ENCODE data around the gene COL1A1.

COL1A1 gene

DNA sequence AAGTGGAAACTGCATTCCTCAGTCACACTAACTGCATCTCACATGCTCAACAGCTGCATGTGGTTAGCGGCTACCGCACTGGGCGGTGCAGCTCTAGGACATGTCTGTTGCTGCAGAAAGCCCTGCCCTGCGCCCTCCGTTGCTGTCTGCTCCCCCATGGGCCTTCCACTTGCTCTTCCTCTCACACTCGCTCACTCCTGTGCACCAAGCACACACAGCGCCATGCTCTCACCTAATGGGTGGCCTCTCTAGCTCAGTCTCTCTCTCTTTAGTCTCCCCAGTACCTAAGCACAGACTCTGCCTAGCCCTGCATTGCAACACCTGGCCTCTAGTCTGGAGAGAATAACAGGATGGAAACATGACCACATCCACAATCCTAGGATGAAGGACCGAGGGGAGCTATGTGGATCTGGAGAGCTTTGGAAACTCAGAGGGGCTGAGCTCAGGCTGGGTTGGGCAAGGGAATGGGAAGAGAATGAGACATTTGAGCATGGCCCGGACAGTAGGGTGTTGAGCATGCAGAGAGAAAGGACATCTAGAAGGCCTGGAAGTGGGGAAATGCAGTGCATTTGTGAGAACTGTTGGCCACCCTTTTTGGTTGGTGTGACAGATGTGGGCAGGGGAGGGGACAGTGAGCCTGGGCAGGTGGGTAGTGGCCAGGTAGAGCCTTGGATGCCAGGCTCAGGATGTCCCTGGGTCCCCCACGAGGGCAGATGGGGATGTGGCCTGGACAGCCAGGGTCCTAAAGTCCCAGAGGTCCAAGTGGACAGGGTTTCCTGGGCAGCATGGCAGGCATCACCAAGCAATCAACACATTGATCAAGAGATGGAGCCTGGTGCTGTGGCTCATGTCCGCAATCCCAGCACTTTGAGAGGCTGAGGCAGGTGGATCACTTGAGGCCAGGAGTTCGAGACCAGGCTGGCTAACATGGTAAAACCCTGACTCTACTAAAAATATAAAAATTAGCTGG is 19.6 kb downstream of the COL1A1 start:
- Histone ChIP-seq H3K36me3 (ENCODE audit: control insufficient read depth in 4 of 4, insufficient read depth in 4 of 4, low read length in 3 of 4) (no peaks in the 10 kb centered on the region), H3K4me1 (ENCODE audit: control extremely low read depth in 1 of 4, control insufficient read depth in 4 of 4, insufficient read depth in 4 of 4, low read length in 3 of 4) (peaks cover 0 to 31% (median 28%) of the 10 kb centered on the region in 4 experiments), H3K4me3 (ENCODE audit: control insufficient read depth in 1 of 7, extremely low read depth in 1 of 7, insufficient read depth in 4 of 7, low read depth in 2 of 7, low read length in 6 of 7) (no peak overlapping the region), H3K27ac (ENCODE audit: insufficient read depth in 1 of 2, low read depth in 1 of 2, low read length in 2 of 2, poor library complexity in 1 of 2, severe bottlenecking in 2 of 2) (no peak overlapping the region), H3K9me3 (ENCODE audit: control extremely low read depth in 1 of 5, control insufficient read depth in 4 of 5, insufficient read depth in 2 of 5, low read depth in 1 of 5, low read length in 4 of 5) (no peaks in the 10 kb centered on the region), H3K27me3 (replicated peaks in 2 of 5; ENCODE audit: control insufficient read depth in 4 of 5, insufficient read depth in 5 of 5, low read length in 4 of 5) (no peaks in the 10 kb centered on the region)
- POLR2A ChIA-PET, result no interaction called here
- no peak for DNase-seq
- CTCF ChIA-PET, result interaction anchor here (0.7 to 1.9 kb wide), 6 partner anchors 12 to 24 kb away, joined by 3 to 6 read pairs (median 4); partner anchors contain the start of gene COL1A1
- 97% methylated on average over 12 of the region's 12 CpGs for WGBS (ENCODE audit: insufficient coverage)

DNA sequence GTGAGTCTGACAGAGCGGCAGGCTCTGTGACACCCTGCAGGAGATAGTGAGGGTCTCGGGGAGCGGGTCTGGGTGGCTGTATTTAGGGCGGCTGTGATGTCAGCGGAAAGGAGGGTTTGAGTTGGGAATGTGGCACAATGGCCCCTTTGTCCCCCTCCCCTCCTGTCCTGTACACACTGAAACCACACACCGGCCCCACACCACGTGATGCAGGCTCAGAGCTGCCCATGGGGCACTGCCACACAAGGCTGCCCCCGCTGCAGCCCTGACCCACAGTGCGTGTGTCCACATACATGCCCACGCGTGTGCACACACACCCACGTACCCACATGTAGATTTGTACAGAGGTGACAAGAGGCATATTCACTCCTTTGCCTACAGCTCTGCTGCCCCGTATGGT is 20.3 kb downstream of the COL1A1 start:
- Histone ChIP-seq H3K36me3 (ENCODE audit: control insufficient read depth in 4 of 4, insufficient read depth in 4 of 4, low read length in 3 of 4) (no peaks in the 10 kb centered on the region), H3K4me3 (ENCODE audit: control insufficient read depth in 1 of 7, extremely low read depth in 1 of 7, insufficient read depth in 4 of 7, low read depth in 2 of 7, low read length in 6 of 7) (no peak overlapping the region), H3K9me3 (ENCODE audit: control extremely low read depth in 1 of 5, control insufficient read depth in 4 of 5, insufficient read depth in 2 of 5, low read depth in 1 of 5, low read length in 4 of 5) (no peaks in the 10 kb centered on the region), H3K27me3 (replicated peaks in 2 of 5; ENCODE audit: control insufficient read depth in 4 of 5, insufficient read depth in 5 of 5, low read length in 4 of 5) (no peaks in the 10 kb centered on the region), H3K4me1 (ENCODE audit: control extremely low read depth in 1 of 4, control insufficient read depth in 4 of 4, insufficient read depth in 4 of 4, low read length in 3 of 4) (peaks cover 0 to 31% (median 28%) of the 10 kb centered on the region in 4 experiments), H3K27ac (ENCODE audit: insufficient read depth in 1 of 2, low read depth in 1 of 2, low read length in 2 of 2, poor library complexity in 1 of 2, severe bottlenecking in 2 of 2) (no peak overlapping the region)
- WGBS (ENCODE audit: insufficient coverage), result 95% methylated on average over 10 of the region's 13 CpGs
- ChIA-PET POLR2A (no interaction called here), CTCF (interaction anchor here (0.8 to 1.9 kb wide), 5 partner anchors 12 to 25 kb away, joined by 3 to 6 read pairs (median 4); partner anchors contain the start of gene COL1A1)
- DNase-seq, result no peak

GRCh38 chr17:50180620-50181019 is 20.8 kb downstream of the COL1A1 start:
- DNase-seq, result no peak
- Histone ChIP-seq H3K9me3 (ENCODE audit: control extremely low read depth in 1 of 5, control insufficient read depth in 4 of 5, insufficient read depth in 2 of 5, low read depth in 1 of 5, low read length in 4 of 5) (no peaks in the 10 kb centered on the region), H3K27ac (ENCODE audit: insufficient read depth in 1 of 2, low read depth in 1 of 2, low read length in 2 of 2, poor library complexity in 1 of 2, severe bottlenecking in 2 of 2) (no peak overlapping the region), H3K4me3 (ENCODE audit: control insufficient read depth in 1 of 7, extremely low read depth in 1 of 7, insufficient read depth in 4 of 7, low read depth in 2 of 7, low read length in 6 of 7) (no peak overlapping the region), H3K27me3 (replicated peaks in 2 of 5; ENCODE audit: control insufficient read depth in 4 of 5, insufficient read depth in 5 of 5, low read length in 4 of 5) (no peaks in the 10 kb centered on the region), H3K36me3 (ENCODE audit: control insufficient read depth in 4 of 4, insufficient read depth in 4 of 4, low read length in 3 of 4) (no peaks in the 10 kb centered on the region), H3K4me1 (ENCODE audit: control extremely low read depth in 1 of 4, control insufficient read depth in 4 of 4, insufficient read depth in 4 of 4, low read length in 3 of 4) (peaks cover 0 to 31% (median 28%) of the 10 kb centered on the region in 4 experiments)
- WGBS (ENCODE audit: insufficient coverage), result 97% methylated on average over 4 of the region's 12 CpGs
- ChIA-PET POLR2A (no interaction called here), CTCF (interaction anchor here (1.7 to 1.9 kb wide), 3 partner anchors 11 to 20 kb away, joined by 4 to 6 read pairs (median 5); partner anchors contain the start of gene COL1A1)

DNA sequence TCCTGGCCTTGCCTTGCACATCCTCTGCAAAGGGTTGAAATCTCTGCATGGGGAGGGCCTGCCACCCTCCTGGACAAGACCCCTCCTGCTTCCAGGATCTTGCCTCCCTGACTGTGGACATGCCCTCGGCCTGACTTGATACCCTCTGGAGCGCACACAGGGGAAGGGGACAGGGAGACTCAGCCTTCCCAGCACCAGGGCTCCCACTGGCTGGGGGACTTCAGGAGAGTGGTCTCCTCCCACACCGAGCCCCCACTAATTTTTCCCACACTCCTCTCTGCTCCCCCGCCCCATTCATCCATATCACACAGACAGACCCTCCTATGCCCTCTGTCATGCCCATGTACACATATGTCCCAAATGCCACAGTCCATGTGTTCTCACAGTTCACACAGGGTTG is 21.3 kb downstream of the COL1A1 start:
- Histone ChIP-seq H3K4me1 (ENCODE audit: control extremely low read depth in 1 of 4, control insufficient read depth in 4 of 4, insufficient read depth in 4 of 4, low read length in 3 of 4) (peaks cover 0 to 31% (median 28%) of the 10 kb centered on the region in 4 experiments), H3K27ac (ENCODE audit: insufficient read depth in 1 of 2, low read depth in 1 of 2, low read length in 2 of 2, poor library complexity in 1 of 2, severe bottlenecking in 2 of 2) (no peak overlapping the region), H3K9me3 (ENCODE audit: control extremely low read depth in 1 of 5, control insufficient read depth in 4 of 5, insufficient read depth in 2 of 5, low read depth in 1 of 5, low read length in 4 of 5) (no peaks in the 10 kb centered on the region), H3K36me3 (ENCODE audit: control insufficient read depth in 4 of 4, insufficient read depth in 4 of 4, low read length in 3 of 4) (no peaks in the 10 kb centered on the region), H3K4me3 (ENCODE audit: control insufficient read depth in 1 of 7, extremely low read depth in 1 of 7, insufficient read depth in 4 of 7, low read depth in 2 of 7, low read length in 6 of 7) (no peak overlapping the region), H3K27me3 (replicated peaks in 2 of 5; ENCODE audit: control insufficient read depth in 4 of 5, insufficient read depth in 5 of 5, low read length in 4 of 5) (no peaks in the 10 kb centered on the region)
- ChIA-PET CTCF (interaction anchor here (1.8 to 1.9 kb wide), 2 partner anchors 11 to 20 kb away, joined by 5 to 6 read pairs; partner anchors contain the start of gene COL1A1), POLR2A (no interaction called here)
- no peak for DNase-seq
- WGBS (ENCODE audit: insufficient coverage), result 100% methylated on average over 4 of the region's 4 CpGs

- POLR2A ChIA-PET, result no interaction called here
- peak; percentile 74 to 86 (median 81) for DNase-seq
- WGBS (ENCODE audit: insufficient coverage), result 24% methylated on average over 13 of the region's 22 CpGs
- H3K36me3 ChIP-seq (ENCODE audit: control insufficient read depth in 4 of 4, insufficient read depth in 4 of 4, low read length in 3 of 4), result no peaks in the 10 kb centered on the region
- CTCF ChIA-PET, result interaction anchor here (0.6 to 3.9 kb wide), 17 partner anchors 8 to 131 kb away, joined by 3 to 27 read pairs (median 4); partner anchors contain the start of genes COL1A1 and PPP1R9B
- H3K9me3 ChIP-seq (ENCODE audit: control extremely low read depth in 1 of 5, control insufficient read depth in 4 of 5, insufficient read depth in 2 of 5, low read depth in 1 of 5, low read length in 4 of 5), result no peaks in the 10 kb centered on the region
- H3K27ac ChIP-seq (ENCODE audit: insufficient read depth in 1 of 2, low read depth in 1 of 2, low read length in 2 of 2, poor library complexity in 1 of 2, severe bottlenecking in 2 of 2), result no peak overlapping the region
- no peaks in the 10 kb centered on the region for H3K27me3 ChIP-seq (replicated peaks in 2 of 5; ENCODE audit: control insufficient read depth in 4 of 5, insufficient read depth in 5 of 5, low read length in 4 of 5)
- H3K4me1 ChIP-seq (ENCODE audit: control extremely low read depth in 1 of 4, control insufficient read depth in 4 of 4, insufficient read depth in 4 of 4, low read length in 3 of 4), result peaks cover 0 to 13% (median 10%) of the 10 kb centered on the region in 4 experiments
- H3K4me3 ChIP-seq (ENCODE audit: control insufficient read depth in 1 of 7, extremely low read depth in 1 of 7, insufficient read depth in 4 of 7, low read depth in 2 of 7, low read length in 6 of 7), result peak overlapping the region in 4 of 7 experiments; percentile 23 to 66 (median 50)
These were observed 23.2 kb downstream of the COL1A1 start for GRCh38 chr17:50177983-50178834.

GRCh38 chr17:50177476-50177875 is 24.0 kb downstream of the COL1A1 start:
- peak overlapping the region in 1 of 7 experiments; percentile 66 for H3K4me3 ChIP-seq (ENCODE audit: control insufficient read depth in 1 of 7, extremely low read depth in 1 of 7, insufficient read depth in 4 of 7, low read depth in 2 of 7, low read length in 6 of 7)
- ChIA-PET CTCF (interaction anchor here (0.6 to 3.9 kb wide), 14 partner anchors 8 to 122 kb away, joined by 3 to 27 read pairs (median 4); partner anchors contain the start of genes COL1A1 and PPP1R9B), POLR2A (no interaction called here)
- 99% methylated on average over 10 of the region's 10 CpGs for WGBS (ENCODE audit: insufficient coverage)
- H3K9me3 ChIP-seq (ENCODE audit: control extremely low read depth in 1 of 5, control insufficient read depth in 4 of 5, insufficient read depth in 2 of 5, low read depth in 1 of 5, low read length in 4 of 5), result no peaks in the 10 kb centered on the region
- H3K36me3 ChIP-seq (ENCODE audit: control insufficient read depth in 4 of 4, insufficient read depth in 4 of 4, low read length in 3 of 4), result no peaks in the 10 kb centered on the region
- no peaks in the 10 kb centered on the region for H3K27me3 ChIP-seq (replicated peaks in 2 of 5; ENCODE audit: control insufficient read depth in 4 of 5, insufficient read depth in 5 of 5, low read length in 4 of 5)
- H3K27ac ChIP-seq (ENCODE audit: insufficient read depth in 1 of 2, low read depth in 1 of 2, low read length in 2 of 2, poor library complexity in 1 of 2, severe bottlenecking in 2 of 2), result no peak overlapping the region
- peaks cover 0 to 12% (median 9%) of the 10 kb centered on the region in 4 experiments for H3K4me1 ChIP-seq (ENCODE audit: control extremely low read depth in 1 of 4, control insufficient read depth in 4 of 4, insufficient read depth in 4 of 4, low read length in 3 of 4)
- DNase-seq, result no peak

Data from common myeloid progenitor, CD34-positive (primary cell).